Lung (tissue), 12 donors: ENCODE results near the gene EFNA5. TPM values are rescaled to one million over a fixed set of nuclear protein-coding genes. Genes with fewer than 3 reads are reported as not detected.

Source experiments
- ATAC-seq: fragments of 200-7000 bp; cut with Tn5 transposase; one replicate; pipeline ENCODE4 v1.9.1; 2020; ENCODE audit warnings: moderate number of reproducible peaks; ENCODE audit not compliant: insufficient read depth, low FRiP score
- DNase-seq, 3 donors: peaks; one replicate each; pipeline ENCODE4 v3.0.0-alpha.2; 2013 to 2017
- H3K27ac ChIP-seq, 2 donors: one replicate each; pipeline ENCODE4 v1.5.1; 2013; ENCODE audit warnings: mild to moderate bottlenecking in 2 of 2, moderate library complexity in 2 of 2, control low read depth in 1 of 2, inconsistent platforms in 1 of 2, low read depth in 1 of 2, low read length in 1 of 2
- H3K27me3 ChIP-seq, 3 donors: one replicate each; pipeline ENCODE4 v1.5.1; 2013; ENCODE audit warnings: low read length in 2 of 3; ENCODE audit not compliant: control insufficient read depth in 3 of 3, insufficient read depth in 3 of 3
- H3K36me3 ChIP-seq, 4 donors: one replicate each; pipeline ENCODE4 v1.5.1; 2013; ENCODE audit warnings: low read length in 4 of 4, mild to moderate bottlenecking in 1 of 4, moderate library complexity in 1 of 4; ENCODE audit not compliant: control insufficient read depth in 4 of 4, insufficient read depth in 4 of 4
- H3K4me1 ChIP-seq, 5 donors: one replicate each; pipeline ENCODE4 v1.5.1; 2013; ENCODE audit warnings: low read length in 5 of 5, mild to moderate bottlenecking in 2 of 5, moderate library complexity in 1 of 5; ENCODE audit not compliant: control insufficient read depth in 5 of 5, insufficient read depth in 5 of 5
- H3K4me3 ChIP-seq: one replicate; pipeline ENCODE4 v1.5.1; 2013; ENCODE audit warnings: mild to moderate bottlenecking, control low read depth, moderate library complexity
- H3K9ac ChIP-seq, 2 donors: one replicate each; pipeline ENCODE4 v1.5.1; 2013; ENCODE audit warnings: low read length in 2 of 2, control low read depth in 1 of 2; ENCODE audit not compliant: insufficient read depth in 1 of 2
- H3K9me3 ChIP-seq, 4 donors: one replicate each; pipeline ENCODE4 v1.5.1; 2013; ENCODE audit warnings: low read length in 3 of 4, mild to moderate bottlenecking in 1 of 4, moderate library complexity in 1 of 4; ENCODE audit not compliant: control insufficient read depth in 4 of 4, insufficient read depth in 3 of 4
- CTCF ChIP-seq: IDR thresholded peaks from 2 replicates; pipeline ENCODE4 v1.5.1; 2012; ENCODE audit warnings: mild to moderate bottlenecking; ENCODE audit errors: control extremely low read depth, extremely low read depth
- WGBS, 2 donors: extraction: QIAGEN DNeasy Blood & Tissue Kit; methylation state at CpG; one replicate each; pipeline ENCODE4 v1.1.7; 2013; 5-methylcytosine and 5-hydroxymethylcytosine counted together
- polyA plus RNA-seq, 2 donors: library from polyadenylated mRNA; stranded (reverse); fragments of 200-250 nt; gene quantifications; one replicate each; pipeline ENCODE4 v1.2.1, GENCODE V29; 2013
- total RNA-seq, 2 donors: library from RNA; depleted of rRNA in 1 of 2; stranded (reverse); fragments of >200 nt in 1 of 2; gene quantifications; one replicate each; pipeline ENCODE4 v1.2.1, GENCODE V29; 2014 to 2021
- donor health status: control.
- donor health status: control.
- donor health status: Bipolar disorder and iron deficiency.
- donor health status: healthy.
- donor health status: DM: yes; HTN: yes; CAD: no.

The EFNA5 gene
- total and polyA plus RNA-seq, 4 donors, result 2.1 to 18.4 (median 7.8) TPM

DNA sequence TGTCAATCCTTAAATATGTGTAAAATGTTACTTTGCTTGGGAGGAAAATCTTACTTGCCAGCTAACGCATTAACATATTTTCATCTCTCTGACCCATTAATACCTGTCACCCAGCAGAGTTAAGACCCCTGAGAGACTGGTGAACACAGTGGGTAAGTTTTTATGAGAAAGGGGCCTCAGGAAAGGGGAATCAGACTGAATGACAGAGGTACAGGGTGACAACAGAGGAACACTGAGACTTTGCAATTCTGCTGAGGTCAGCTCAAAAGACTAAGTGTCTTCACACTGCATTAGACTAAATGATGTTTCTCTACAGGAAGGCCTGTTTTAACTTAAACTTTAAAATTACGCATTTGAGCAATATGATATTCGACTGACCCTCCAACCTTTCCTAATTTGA lies 223.8 kb downstream of the EFNA5 start:
- Histone ChIP-seq H3K27me3 (no peaks in the 10 kb centered on the region), H3K27ac (no peak overlapping the region), H3K4me1 (peaks cover 0 to 16% (median 2%) of the 10 kb centered on the region in 5 donors), H3K4me3 (no peak overlapping the region), H3K9ac (no peak overlapping the region), H3K36me3 (no peaks in the 10 kb centered on the region), H3K9me3 (no peaks in the 10 kb centered on the region)
- ATAC-seq (no peak), DNase-seq (no peak)
- WGBS, 2 donors, result 88 to 94% methylated on average over 3 of the region's 3 CpGs
- TF ChIP-seq CTCF, result no peak

- no peak overlapping the region for H3K27ac ChIP-seq
- peaks cover 0 to 2% (median 0%) of the 10 kb centered on the region in 4 donors for H3K9me3 ChIP-seq
- H3K27me3 ChIP-seq, result no peaks in the 10 kb centered on the region
- H3K36me3 ChIP-seq, result no peaks in the 10 kb centered on the region
- no peak for TF ChIP-seq CTCF
- H3K9ac ChIP-seq, result no peak overlapping the region
- H3K4me1 ChIP-seq, result peaks cover 0 to 20% (median 0%) of the 10 kb centered on the region in 5 donors
- ATAC-seq (no peak), DNase-seq (no peak)
- H3K4me3 ChIP-seq, result no peak overlapping the region
- 88 to 94% methylated on average over 3 of the region's 3 CpGs for WGBS, 2 donors
These were observed 226.4 kb downstream of the EFNA5 start for GRCh38 chr5:107444300-107444699.

GRCh38 chr5:107443897-107444296 lies 226.8 kb downstream of the EFNA5 start:
- DNase-seq, result no peak
- Histone ChIP-seq H3K36me3 (no peaks in the 10 kb centered on the region), H3K27ac (no peak overlapping the region), H3K9me3 (peaks cover 0 to 4% (median 1%) of the 10 kb centered on the region in 4 donors), H3K4me3 (no peak overlapping the region), H3K9ac (no peak overlapping the region), H3K4me1 (peaks cover 0 to 20% (median 0%) of the 10 kb centered on the region in 5 donors), H3K27me3 (no peaks in the 10 kb centered on the region)
- no peak for TF ChIP-seq CTCF
- ATAC-seq, result no peak
- WGBS, 2 donors, result 91 to 95% methylated on average over 3 of the region's 3 CpGs

DNA sequence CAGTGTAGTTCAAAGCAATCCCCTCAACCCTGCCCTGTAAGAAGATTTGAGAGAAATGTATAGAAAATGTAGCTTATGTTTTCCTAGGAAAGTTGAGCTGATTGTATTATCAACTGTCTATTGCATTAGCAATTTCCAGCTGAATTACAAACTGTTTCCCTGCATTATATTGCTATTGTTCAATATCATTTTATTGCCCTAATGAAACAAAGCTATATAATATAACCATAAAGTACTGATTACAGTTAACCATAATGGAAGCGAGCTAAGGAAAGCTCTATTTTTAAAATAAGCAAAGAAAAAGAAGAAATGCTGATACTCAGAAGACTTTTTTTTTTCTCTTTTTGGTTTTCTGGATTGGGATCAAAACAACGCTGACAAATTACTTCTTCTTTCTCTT lies 228.3 kb downstream of the EFNA5 start:
- ATAC-seq, result no peak
- no peak for TF ChIP-seq CTCF
- Histone ChIP-seq H3K9me3 (peaks cover 0 to 4% (median 1%) of the 10 kb centered on the region in 4 donors), H3K4me1 (peaks cover 0 to 19% (median 0%) of the 10 kb centered on the region in 5 donors), H3K27me3 (no peaks in the 10 kb centered on the region), H3K36me3 (no peaks in the 10 kb centered on the region), H3K9ac (no peak overlapping the region), H3K4me3 (no peak overlapping the region), H3K27ac (no peak overlapping the region)
- DNase-seq, result no peak
- WGBS, 2 donors, result 79 to 95% methylated on average over 2 of the region's 2 CpGs
